HepG2 (cell line): ENCODE results near the gene TBC1D20. TPM values are rescaled to one million over a fixed set of nuclear protein-coding genes. Genes with fewer than 3 reads are reported as not detected.

Experiments used
- CTCF ChIP-seq: sonication (generic); formaldehyde crosslinking; IDR thresholded peaks from 2 replicates; pipeline ENCODE4 v1.5.0; 2020; ENCODE audit warnings: mild to moderate bottlenecking, missing genetic modification reagents, moderate library complexity
- DMTF1 ChIP-seq: sonication (generic); formaldehyde crosslinking; IDR thresholded peaks from 2 replicates; pipeline ENCODE4 v1.4.0; 2020; ENCODE audit warnings: mild to moderate bottlenecking, missing genetic modification reagents
- FOXA3 ChIP-seq: IDR thresholded peaks from 2 replicates; pipeline ENCODE4 v1.6.1; 2016; ENCODE audit warnings: missing genetic modification reagents, missing compliant biosample characterization
- ISL2 ChIP-seq: sonication (generic); formaldehyde crosslinking; IDR thresholded peaks from 2 replicates; pipeline ENCODE4 v1.5.0; 2020; ENCODE audit warnings: missing genetic modification reagents
- KDM1A ChIP-seq: IDR thresholded peaks from 2 replicates; pipeline ENCODE4 v1.6.1; 2016; ENCODE audit warnings: missing compliant biosample characterization
- MXD3 ChIP-seq: IDR thresholded peaks from 2 replicates; pipeline ENCODE4 v1.6.1; 2016; ENCODE audit warnings: mild to moderate bottlenecking, missing biosample characterization, missing genetic modification reagents
- NR2C2 ChIP-seq: sonication (generic); formaldehyde crosslinking; IDR thresholded peaks from 2 replicates; pipeline ENCODE4 v1.4.0; 2020; ENCODE audit warnings: missing genetic modification reagents, mild to moderate bottlenecking, moderate library complexity, borderline replicate concordance
- SATB2 ChIP-seq: sonication (generic); formaldehyde crosslinking; IDR thresholded peaks from 2 replicates; pipeline ENCODE4 v1.5.0; 2020; ENCODE audit warnings: missing genetic modification reagents
- SYNCRIP ChIP-seq: fragments of 200-400 bp; formaldehyde crosslinking; IDR thresholded peaks from 2 replicates; pipeline ENCODE4 v1.6.1; 2018; ENCODE audit warnings: mild to moderate bottlenecking, low read depth, low read length; ENCODE audit not compliant: insufficient read depth
- TARDBP ChIP-seq: sonication (generic); formaldehyde crosslinking; IDR thresholded peaks from 2 replicates; pipeline ENCODE4 v1.8.0; 2022; ENCODE audit warnings: mild to moderate bottlenecking, missing genetic modification reagents
- ZBTB34 ChIP-seq: sonication (generic); formaldehyde crosslinking; IDR thresholded peaks from 2 replicates; pipeline ENCODE4 v1.8.0; 2022; ENCODE audit warnings: mild to moderate bottlenecking, missing genetic modification reagents
- ZC3H13 ChIP-seq: sonication (generic); formaldehyde crosslinking; IDR thresholded peaks from 2 replicates; pipeline ENCODE4 v1.8.1; 2023; ENCODE audit warnings: mild to moderate bottlenecking, missing genetic modification reagents, moderate library complexity
- ZNF296 ChIP-seq: sonication (generic); formaldehyde crosslinking; conservative IDR thresholded peaks from 2 replicates; pipeline ENCODE4 v1.5.0; 2020; ENCODE audit warnings: mild to moderate bottlenecking, missing genetic modification reagents
- ZNF510 ChIP-seq: sonication (generic); formaldehyde crosslinking; IDR thresholded peaks from 2 replicates; pipeline ENCODE4 v1.4.0; 2020; ENCODE audit warnings: low read depth, mild to moderate bottlenecking, missing genetic modification reagents
- ZNF607 ChIP-seq: sonication (generic); formaldehyde crosslinking; IDR thresholded peaks from 2 replicates; pipeline ENCODE4 v1.5.1; 2020; ENCODE audit warnings: missing genetic modification reagents, mild to moderate bottlenecking, borderline replicate concordance
- ZNF776 ChIP-seq: sonication (generic); formaldehyde crosslinking; IDR thresholded peaks from 2 replicates; pipeline ENCODE4 v1.4.0; 2020; ENCODE audit warnings: mild to moderate bottlenecking, missing genetic modification reagents
- ZSCAN12 ChIP-seq: sonication (generic); formaldehyde crosslinking; IDR thresholded peaks from 2 replicates; pipeline ENCODE4 v1.9.0; 2021; ENCODE audit warnings: mild to moderate bottlenecking, missing genetic modification reagents
- ZSCAN9 ChIP-seq: IDR thresholded peaks from 2 replicates; pipeline ENCODE4 v1.6.1; 2016; ENCODE audit warnings: borderline replicate concordance
- polyA plus RNA-seq, 8 experiments: library from polyadenylated mRNA; depleted of rRNA in 3 of 8; stranded (reverse) in 7 of 8; unstranded in 1 of 8; fragments of >200 nt; fragmentation: Illumina TruSeq in 4 of 8; extraction: Trizol in 4 of 8; gene quantifications; 2 replicates each; pipeline versions ENCODE4 v1.2.1 to v1.2.3, GENCODE V29; 2011 to 2016; ENCODE audit warnings: low read depth in 4 of 8, missing spikeins in 1 of 8, mixed read lengths in 1 of 8; ENCODE audit not compliant: insufficient read depth in 1 of 8
- total RNA-seq, 5 experiments: library from RNA; depleted of rRNA; stranded (reverse); fragments of >200 nt; fragmentation: Illumina TruSeq; extraction: Trizol; gene quantifications; 2 replicates each; pipeline ENCODE4 v1.2.3, GENCODE V29; 2016; ENCODE audit warnings: low read depth in 1 of 5
- TF ChIP-seq, protein P1 (sequence below): sonication (generic); formaldehyde crosslinking; IDR thresholded peaks from 2 replicates; pipeline ENCODE4 v1.4.0; 2020; ENCODE audit warnings: missing genetic modification reagents, borderline replicate concordance

The TBC1D20 gene
- total and polyA plus RNA-seq, 2 of the 13 experiments (the other 11 are each of a cell fraction or from before 2014, with no cell fraction given), result 36.6 to 47.1 TPM

DNA sequence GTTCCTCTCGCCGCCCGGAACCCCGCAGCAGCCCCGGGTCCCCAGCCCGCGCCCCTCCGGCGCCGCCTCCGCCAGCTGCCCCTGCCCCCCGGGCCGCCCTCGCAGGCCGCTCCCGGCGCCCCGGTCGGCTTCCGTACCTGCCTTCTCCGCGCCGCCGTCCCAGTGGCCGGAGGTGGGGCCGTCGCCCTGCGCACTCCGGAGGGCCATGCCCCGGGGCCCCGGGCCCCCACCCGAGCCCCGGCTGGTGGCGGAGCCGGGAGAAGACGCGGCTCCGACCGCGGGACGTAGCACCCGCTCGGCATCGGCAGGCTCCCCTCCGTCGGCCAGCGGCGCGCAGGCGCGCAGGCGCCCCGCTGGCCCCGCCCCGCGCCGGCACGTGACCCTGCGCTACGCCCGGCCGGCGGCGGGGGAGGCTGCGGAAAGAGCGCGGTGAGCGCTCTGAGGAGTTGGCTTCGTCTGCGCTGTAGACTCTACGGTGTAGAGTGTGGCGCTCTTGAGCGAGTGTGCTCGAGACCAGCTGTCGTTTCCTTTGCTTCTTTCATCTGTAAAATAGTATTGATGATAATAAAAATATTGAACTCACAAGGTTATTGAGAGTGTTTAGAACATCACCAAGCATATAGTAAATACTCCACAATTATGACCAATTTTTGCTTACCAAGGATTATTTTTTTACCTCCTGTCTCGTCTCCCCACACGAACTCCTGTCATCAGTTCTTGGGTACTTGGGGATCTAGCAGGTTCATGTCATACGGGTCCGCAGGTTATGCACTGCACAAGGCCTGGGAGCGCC lies at the start of gene TBC1D20 (continued):
- TF ChIP-seq ZSCAN12 (CRISPR knock-in tag) (peak; percentile 47; the same call in 1 of the 2 replicates), ZBTB34 (CRISPR knock-in tag) (peak; percentile 51; the same call in 1 of the 2 replicates), ISL2 (CRISPR knock-in tag) (peak; percentile 69; the same call in 1 of the 2 replicates), FOXA3 (CRISPR knock-in tag) (peak; percentile 46), CTCF (CRISPR knock-in tag) (peak; percentile 74), ZNF296 (CRISPR knock-in tag) (0 out of 2 replicates have a peak, but pooled peaks have one; percentile 57), ZNF510 (no peak; the same call in 1 of the 2 replicates), ZSCAN9 (peak; percentile 75; the same call in 1 of the 2 replicates), ZNF776 (CRISPR knock-in tag) (peak; percentile 23; the same call in 1 of the 2 replicates), ZC3H13 (CRISPR knock-in tag) (no peak), SYNCRIP (no peak), DMTF1 (CRISPR knock-in tag) (no peak), KDM1A (CRISPR knock-in tag) (peak; percentile 49; the same call in 1 of the 2 replicates), SATB2 (CRISPR knock-in tag) (0 out of 2 replicates have a peak, but pooled peaks have one; percentile 69), MXD3 (0 out of 2 replicates have a peak, but pooled peaks have one; percentile 13), TARDBP (peak; percentile 90), NR2C2 (peak; percentile 48; the same call in 1 of the 2 replicates), ZNF607 (peak; percentile 77)
- TF ChIP-seq, protein P1, sequence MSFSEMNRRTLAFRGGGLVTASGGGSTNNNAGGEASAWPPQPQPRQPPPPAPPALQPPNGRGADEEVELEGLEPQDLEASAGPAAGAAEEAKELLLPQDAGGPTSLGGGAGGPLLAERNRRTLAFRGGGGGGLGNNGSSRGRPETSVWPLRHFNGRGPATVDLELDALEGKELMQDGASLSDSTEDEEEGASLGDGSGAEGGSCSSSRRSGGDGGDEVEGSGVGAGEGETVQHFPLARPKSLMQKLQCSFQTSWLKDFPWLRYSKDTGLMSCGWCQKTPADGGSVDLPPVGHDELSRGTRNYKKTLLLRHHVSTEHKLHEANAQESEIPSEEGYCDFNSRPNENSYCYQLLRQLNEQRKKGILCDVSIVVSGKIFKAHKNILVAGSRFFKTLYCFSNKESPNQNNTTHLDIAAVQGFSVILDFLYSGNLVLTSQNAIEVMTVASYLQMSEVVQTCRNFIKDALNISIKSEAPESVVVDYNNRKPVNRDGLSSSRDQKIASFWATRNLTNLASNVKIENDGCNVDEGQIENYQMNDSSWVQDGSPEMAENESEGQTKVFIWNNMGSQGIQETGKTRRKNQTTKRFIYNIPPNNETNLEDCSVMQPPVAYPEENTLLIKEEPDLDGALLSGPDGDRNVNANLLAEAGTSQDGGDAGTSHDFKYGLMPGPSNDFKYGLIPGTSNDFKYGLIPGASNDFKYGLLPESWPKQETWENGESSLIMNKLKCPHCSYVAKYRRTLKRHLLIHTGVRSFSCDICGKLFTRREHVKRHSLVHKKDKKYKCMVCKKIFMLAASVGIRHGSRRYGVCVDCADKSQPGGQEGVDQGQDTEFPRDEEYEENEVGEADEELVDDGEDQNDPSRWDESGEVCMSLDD (CRISPR knock-in tag), result 0 out of 2 replicates have a peak, but pooled peaks have one; percentile 15
